ENCODE results near the gene WNT3A. TPM values are rescaled to one million over a fixed set of nuclear protein-coding genes. Genes with fewer than 3 reads are reported as not detected.

The WNT3A gene
- total RNA-seq, 1 donor from 2014 or later = 0.06 TPM

DNA sequence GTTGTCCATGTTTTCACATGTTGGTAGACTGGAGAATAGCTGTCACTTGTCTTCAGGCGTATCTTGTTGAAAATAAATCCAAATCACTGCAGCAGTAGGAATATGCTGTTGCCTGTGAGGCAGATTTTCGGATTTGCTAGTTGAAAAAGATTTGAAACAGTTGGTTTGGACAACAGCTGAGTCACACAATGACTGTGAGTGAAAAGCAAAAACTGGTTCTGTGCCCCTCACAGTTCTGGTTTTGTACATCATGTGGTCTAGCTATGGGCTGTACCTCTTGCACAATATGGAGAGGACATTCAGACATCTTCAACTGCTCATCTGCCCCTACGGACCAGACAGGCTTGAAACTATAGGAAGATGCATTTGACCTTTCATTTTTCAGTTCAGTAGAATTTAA is 77.5 kb downstream of the WNT3A start:
- no peak for DNase-seq (ENCODE audit: low spot score)

DNA sequence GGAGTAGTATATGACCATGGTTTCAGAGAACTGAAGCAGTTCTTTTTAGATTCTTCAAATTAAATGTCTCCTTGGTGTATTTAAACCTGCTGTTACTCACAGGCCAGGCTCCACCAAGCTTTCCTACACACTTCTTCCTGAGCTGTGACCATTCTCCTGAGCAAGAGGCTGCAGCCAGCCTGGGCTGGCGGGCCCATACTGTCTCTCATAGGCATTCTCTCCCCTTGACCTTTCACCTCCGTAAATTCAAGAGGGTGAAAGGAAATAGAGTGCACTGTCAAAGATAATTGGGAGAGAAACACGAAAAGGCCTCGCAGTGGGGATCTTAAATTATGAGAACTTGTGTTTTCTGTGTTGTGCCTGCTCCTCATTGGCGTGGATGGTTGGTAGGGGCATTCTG is 78.0 kb downstream of the WNT3A start:
- DNase-seq (ENCODE audit: low spot score) = no peak

DNA sequence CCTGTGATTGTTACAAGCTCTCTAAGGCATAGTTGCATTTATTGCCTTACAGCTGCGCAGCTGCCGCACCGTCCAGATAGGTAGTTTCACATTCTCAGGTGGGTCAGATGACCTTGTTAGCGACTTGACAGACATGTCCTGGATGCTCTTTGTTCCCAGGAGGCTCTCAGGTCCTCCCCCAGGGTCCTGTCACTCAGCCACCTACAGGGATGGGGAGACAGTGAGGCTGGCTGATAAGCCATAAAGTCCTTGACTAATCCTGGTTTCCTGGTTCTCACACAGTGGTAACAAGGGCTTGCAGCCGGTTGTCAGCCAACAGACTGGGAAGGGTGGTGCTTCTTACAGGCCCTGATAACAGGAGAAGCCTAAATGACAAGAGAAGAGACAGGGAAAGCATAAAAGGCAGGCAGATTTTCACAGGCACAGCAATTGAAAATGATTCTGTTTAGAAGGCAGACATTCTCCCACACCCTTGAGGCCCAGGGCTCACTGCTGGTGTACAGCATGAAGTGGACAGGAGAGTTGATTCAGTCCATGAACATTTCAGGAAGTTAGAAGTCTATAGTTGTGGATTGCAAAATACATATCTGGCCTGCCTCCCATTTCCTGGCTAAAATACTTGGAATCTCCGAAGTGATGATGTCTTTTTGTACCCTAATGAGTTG is 78.6 kb downstream of the WNT3A start:
- DNase-seq (ENCODE audit: low spot score) = no peak

DNA sequence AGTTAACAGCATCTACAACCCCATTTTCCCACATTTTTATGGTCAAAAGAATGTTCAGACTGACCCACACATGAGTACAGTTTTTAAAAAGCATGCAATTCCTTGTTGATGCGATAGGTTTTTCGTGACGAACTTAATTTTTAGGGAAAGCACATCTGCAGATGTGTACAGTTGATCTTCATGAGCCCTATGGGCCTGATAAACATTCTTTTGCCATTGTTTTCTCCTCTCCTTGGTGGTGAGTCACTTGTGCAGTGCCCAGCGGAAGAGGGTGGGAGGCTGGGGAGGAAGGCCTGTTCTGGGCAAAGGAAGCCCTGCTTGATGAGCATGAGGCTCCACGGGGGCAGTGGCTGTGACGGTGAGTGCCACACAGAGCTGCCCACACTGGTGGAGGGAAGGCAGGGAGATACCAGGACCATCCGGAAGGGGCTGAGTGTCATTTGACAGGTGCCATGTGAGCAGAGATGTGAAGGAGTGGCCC is 81.0 kb downstream of the WNT3A start:
- no peak for DNase-seq (ENCODE audit: low spot score)

DNA sequence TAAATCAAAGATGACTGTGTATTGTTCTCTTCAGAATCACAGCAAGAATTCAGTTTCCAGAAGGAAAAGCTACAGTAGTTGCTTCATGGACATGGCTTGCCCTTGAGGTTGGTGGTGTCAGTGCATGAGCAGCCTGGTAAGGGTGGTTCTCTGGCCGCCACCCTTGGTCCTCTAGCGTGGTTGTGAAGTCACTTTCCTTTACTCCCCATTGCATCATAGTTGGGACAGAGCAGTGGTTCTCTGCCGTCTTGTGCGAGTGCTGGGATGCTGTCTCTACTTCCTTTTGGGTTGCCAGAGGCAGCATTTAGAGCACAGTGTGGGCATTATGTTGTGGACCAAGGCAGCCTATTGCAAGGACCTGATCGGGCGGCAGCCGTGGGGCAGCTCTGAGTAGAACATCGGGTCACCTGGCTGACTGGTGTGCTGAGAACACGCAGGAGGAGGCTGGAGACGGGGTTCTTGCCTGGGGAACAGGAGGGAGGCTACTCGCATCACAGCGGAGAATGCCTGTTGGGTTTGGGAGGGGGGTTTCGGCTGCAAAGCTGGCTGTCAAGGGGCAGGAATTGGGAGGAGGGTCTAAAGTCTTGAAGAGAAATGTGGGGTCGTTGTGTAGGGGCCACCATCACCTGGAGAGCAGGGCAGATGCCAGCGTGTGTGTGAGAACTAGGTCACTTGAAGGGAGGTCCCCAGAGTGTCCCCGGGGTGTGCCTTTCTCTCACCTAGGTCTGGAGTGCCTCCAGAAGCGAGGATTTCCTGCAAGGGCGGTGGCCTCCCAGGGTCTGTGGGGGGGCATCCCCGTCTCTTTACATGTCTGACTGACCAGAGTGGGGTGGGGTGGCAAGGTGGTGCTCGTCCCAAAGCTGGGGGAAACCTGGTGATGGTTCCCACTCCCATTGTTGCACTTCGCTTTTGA is 82.0 kb downstream of the WNT3A start:
- no peak for DNase-seq (ENCODE audit: low spot score)

DNA sequence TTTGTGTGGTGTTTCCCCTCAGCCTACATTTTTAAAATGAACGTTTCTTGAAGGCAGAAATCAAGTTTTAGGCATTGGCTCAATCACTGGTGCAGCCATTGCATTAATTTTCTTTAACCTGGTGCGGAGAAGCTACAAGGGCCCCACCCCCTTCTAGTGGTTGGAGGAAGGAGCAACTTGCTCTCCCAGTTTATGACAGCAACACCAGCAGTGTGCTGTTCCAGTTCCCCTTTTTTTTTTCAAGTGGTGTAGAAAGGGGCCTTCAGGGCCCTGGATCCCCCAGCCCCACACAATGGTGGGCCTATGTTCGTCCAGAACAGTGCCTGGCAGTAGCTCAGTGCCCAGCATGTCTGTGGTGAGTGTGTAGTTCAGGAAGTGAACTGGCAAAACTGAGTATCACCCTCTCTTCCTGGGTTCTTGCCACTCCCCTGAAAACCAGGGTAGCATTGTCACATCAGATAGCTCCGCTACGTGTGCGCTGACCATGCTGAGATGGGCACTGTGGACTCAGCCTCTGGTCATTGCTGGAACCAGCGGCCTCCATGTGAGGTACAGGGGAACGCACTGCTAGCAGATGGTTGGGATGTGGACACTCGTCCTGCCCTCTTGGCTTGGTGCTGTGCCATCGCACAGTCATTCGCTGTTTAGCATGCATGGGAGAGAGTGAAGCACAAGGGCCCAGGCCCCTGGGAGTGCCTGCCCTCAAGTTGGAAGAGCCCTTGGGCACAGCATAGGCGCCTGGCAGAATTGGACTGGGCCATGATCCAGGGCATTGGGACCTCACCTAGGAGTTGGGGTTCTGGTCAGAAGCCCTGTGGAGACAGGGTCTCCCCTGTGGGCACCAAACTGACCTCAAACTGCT is 83.0 kb downstream of the WNT3A start:
- no peak for DNase-seq (ENCODE audit: low spot score)

DNA sequence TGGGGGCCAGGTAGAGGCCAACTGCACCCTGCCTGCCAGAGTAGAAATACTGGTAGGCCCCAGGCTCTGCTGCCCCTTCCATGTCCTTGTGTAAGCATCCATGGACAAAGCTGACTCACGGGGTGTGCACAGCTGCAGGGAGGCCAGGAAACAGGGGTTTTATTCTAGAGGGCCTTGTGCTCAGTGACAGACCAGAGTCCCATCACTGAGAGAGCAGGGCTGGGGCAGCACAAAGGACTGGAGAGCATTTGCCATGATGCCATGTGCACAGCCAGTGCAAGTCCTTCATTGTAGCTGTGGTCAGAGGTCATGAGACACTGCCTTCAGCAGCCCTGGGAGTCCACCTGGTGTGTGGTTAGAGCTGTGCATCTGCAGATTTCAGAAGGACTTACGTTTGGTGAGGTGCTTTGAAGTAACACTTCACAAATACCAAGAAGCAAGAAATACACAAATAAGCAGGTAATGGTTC is 83.8 kb downstream of the WNT3A start:
- no peak for DNase-seq (ENCODE audit: low spot score)

DNA sequence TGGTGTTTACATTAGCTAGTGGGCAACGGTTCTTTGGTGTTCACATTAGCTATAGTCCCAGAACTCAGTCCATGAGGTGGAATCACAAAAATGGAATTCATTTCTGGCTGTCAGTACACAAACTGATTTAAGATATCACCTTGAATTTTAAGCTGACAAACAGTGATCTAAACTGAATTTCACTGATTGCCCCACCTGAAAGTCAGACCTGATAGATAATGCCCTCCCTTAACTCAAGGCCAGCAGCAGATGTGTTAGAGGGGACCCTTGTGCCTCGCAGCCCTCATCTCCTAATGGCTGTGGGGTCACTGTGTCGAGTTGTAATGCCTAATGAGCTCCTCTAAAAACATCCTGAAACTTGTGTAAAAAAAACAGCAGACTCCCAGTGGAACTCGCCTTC is 84.3 kb downstream of the WNT3A start:
- no peak for DNase-seq (ENCODE audit: low spot score)

DNA sequence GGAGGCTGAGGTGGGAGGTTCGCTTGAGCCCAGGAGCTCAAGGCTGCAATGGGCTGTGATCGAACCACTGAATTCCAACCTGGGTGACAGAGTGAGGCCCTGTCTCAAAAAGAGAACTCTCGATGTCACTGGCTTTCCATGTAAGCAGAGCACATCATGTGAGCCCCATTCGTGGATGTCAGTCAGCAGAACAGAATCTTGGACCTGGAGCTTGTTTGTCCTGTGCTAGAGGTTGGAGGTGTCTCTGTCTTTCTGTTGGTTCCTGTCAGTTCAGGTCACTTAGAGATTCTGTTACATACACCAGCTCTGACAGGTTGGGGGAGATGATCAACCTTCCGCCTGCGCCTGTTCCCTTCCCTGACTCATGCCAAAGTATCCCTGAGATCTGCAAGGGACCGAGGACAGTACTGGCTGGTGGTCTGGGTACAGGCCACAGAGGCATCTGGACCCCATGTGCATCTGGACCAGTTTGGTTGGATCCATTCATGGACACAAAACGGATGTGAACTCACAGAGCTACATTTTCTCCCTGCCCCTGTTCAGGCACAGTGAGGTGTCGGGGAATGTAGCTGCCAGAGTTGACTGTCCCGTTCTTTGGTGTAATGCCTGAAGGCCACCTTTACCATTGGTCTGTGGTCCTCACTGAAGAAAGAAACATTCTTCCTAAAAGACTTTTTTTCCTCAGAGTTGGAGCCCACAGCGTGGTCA is 85.7 kb downstream of the WNT3A start:
- no peak for DNase-seq (ENCODE audit: low spot score)

DNA sequence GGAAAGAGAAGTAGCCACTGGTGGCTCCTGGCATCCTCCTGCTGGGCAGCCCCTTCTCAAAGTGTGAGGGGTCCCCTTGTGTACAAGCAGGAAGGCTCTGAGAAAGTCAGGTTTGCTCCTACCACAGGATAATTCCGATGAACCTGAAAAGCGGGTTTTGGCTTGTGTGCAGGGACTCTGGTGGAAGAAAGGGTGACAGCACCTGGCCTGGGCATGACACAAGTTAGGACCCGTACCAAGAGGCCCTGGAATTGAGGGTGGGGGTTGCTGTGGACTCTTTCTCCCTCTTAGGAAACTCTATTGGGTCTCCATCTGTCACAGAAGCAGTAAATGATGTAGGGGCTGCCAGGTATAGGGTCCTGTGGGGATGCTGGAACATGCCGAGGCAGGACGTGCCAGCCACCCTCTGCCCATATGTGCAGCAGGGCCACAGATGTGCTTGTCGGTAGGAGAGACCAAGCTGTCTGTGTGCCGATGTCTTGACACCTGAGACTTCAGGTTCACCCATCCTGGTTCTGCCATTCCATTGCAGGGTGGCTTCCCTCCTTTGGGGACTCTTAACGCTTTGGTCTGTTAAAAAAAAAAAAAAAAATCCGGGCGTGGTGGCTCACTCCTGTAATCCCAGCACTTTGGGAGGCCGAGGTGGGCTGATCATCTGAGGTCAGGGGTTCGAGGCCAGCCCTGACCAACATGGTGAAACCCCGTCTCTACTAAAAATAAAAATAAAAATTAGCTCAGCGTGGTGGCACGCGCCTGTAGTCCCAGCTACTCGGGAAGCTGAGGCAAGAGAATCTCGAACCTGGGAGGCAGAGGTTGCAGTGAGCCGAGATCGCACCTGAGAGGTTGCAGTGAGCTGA is 86.5 kb downstream of the WNT3A start:
- no peak for DNase-seq (ENCODE audit: low spot score)

DNA sequence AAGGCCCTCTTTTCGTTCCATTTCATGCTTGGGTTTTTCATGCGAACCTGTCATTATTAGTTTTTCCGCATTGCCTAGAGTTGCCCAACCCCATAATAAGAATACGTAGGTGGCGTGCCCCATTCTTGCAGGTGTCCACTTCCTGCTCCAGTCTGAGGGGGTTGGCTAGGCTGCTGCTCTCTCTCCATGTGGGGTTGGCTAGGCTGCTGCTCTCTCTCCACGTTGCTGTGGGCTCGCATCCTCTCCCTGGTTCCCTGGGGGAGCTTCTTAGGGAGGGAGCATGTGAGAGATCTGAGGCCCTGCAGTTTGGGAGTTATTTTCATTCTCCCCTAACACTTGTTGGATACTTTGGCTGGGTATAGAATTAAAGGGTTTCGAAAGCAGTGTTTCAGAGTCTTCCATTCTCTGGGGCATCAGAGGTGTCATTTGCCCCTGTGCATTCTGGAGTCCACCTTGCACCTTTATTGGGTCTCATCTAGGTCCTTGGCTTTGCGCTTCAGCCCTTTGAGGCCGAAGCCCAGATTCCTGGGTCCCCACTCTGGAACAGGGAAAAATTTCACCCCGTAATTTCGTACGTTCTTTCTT is 87.7 kb downstream of the WNT3A start:
- no peak for DNase-seq (ENCODE audit: low spot score)

DNA sequence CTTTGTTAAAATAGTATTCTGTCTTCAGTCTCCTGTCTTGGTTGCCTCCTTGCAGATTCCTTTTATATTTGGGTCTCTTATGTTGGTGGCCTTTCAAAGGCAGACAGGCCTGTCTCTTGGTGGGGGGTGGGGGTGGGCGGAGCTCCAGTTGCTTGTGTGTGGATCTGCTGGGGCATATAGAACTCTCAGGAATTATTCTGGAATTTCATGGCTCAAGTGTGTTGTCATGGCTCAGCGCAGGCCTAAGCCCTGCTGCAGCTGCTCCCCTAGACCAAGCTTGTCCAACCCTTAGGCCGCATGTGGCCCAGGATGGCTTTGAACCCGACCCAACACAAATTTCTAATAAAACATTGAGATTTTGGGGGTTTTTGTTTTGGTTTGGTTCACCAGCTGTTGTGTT is 88.4 kb downstream of the WNT3A start:
- no peak for DNase-seq (ENCODE audit: low spot score)

DNA sequence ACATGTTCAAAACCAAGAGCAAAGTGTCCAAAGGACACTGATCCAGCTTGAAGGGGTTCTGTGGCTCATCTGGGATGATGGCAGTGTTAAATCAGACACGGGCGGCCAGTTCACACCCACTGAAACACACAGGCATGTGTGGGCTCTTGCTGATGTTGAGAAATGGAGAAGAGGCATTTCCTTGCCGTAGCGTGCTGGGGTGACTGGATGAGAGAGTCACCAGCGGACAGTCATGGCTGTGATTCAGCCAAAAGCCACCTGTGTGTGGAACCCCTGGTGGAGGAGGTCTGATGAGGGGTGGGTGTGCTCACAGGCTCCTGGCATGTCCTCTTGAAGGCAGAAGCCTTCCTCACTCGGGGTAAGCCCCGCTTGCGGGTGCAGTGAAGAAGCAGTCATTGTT is 89.1 kb downstream of the WNT3A start:
- DNase-seq (ENCODE audit: low spot score) = no peak

DNA sequence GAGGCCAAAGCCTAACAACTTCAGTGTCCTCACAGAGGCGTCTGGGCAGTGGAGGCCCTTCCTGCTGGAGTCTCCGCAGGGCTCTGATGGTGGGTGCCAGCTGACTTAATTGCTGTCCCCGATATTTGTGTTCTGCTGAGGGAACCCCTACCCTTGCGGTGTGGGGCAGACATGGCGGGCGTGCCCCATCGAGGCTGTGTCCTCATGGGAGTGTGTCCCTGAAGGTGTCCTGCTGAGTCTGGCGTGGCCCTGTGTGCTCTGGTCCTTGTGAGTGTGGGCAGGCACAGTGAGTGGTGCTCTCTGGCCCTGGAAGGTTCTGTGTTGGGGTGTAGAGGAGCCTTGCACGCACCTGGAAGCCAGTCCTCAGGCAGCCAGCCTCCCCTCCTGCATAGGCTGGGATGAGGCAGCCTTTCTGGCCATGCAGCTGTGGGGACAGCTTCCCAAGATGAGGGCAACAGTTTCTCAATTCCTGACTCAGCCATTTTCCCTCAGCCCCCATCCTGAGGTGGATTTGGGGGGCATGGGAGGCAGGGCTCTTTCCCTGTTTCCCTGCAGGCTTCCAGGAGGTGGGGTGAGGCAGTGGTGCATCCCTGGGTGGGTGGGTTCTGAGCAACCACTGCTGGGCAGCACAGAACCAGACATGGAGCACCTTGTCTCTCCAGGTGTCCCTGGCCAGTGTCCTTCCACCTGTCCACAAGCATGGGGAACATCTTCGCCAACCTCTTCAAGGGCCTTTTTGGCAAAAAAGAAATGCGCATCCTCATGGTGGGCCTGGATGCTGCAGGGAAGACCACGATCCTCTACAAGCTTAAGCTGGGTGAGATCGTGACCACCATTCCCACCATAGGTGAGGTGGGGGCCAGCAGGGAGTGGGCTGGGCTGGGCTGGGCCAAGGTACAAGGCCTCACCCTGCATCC is 89.9 kb downstream of the WNT3A start:
- DNase-seq (ENCODE audit: low spot score) = no peak

DNA sequence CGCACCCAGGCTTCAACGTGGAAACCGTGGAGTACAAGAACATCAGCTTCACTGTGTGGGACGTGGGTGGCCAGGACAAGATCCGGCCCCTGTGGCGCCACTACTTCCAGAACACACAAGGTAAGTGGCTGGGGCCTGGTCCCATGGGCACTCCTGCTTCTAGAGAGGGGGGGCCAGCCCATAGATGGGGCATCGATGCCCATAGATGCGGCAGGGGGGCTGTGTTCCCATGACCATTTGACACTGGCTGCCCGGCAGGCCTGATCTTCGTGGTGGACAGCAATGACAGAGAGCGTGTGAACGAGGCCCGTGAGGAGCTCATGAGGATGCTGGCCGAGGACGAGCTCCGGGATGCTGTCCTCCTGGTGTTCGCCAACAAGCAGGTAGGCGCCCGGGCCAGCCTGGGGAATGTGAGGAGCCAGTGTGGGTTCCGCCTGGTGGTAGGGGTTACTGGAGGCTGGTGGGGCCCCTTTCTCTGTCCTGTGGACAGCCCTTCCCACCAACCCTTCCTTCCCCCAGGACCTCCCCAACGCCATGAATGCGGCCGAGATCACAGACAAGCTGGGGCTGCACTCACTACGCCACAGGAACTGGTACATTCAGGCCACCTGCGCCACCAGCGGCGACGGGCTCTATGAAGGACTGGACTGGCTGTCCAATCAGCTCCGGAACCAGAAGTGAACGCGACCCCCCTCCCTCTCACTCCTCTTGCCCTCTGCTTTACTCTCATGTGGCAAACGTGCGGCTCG is 90.7 kb downstream of the WNT3A start:
- no peak for DNase-seq (ENCODE audit: low spot score)

DNA sequence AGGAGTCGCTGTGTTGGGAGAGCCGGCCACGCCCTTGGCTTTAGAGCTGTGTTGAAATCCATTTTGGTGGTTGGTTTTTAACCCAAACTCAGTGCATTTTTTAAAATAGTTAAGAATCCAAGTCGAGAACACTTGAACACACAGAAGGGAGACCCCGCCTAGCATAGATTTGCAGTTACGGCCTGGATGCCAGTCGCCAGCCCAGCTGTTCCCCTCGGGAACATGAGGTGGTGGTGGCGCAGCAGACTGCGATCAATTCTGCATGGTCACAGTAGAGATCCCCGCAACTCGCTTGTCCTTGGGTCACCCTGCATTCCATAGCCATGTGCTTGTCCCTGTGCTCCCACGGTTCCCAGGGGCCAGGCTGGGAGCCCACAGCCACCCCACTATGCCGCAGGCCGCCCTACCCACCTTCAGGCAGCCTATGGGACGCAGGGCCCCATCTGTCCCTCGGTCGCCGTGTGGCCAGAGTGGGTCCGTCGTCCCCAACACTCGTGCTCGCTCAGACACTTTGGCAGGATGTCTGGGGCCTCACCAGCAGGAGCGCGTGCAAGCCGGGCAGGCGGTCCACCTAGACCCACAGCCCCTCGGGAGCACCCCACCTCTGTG is 91.6 kb downstream of the WNT3A start:
- DNase-seq (ENCODE audit: low spot score) = no peak

DNA sequence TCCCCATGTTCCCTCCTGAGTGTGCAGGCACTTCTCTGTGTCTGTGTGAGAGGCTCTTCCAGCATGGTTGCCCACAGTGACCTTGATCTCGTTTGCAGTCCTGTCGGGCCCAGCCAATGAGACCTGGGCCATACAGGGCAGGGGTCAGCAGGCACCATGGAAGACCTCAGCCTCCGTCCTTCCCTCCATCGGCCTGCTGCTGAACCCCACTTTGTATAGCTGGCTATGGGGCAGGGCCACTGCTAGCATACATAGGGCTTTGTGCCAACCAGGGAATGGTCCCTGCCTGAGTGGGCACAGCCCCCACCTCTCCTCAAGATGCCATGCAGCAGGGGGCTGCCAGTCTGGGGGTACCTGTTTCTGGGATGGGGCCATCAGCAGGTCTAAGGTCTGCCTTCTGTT is 92.5 kb downstream of the WNT3A start:
- no peak for DNase-seq (ENCODE audit: low spot score)

Measured in mucosa of gallbladder (tissue), 1 donor.